ENCODE results near the gene TRPM4. TPM values are rescaled to one million over a fixed set of nuclear protein-coding genes. Genes with fewer than 3 reads are reported as not detected.

TRPM4 gene
- total RNA-seq, 6 experiments from 2014 or later: 9.2 to 31.1 (median 14.3) TPM

DNA sequence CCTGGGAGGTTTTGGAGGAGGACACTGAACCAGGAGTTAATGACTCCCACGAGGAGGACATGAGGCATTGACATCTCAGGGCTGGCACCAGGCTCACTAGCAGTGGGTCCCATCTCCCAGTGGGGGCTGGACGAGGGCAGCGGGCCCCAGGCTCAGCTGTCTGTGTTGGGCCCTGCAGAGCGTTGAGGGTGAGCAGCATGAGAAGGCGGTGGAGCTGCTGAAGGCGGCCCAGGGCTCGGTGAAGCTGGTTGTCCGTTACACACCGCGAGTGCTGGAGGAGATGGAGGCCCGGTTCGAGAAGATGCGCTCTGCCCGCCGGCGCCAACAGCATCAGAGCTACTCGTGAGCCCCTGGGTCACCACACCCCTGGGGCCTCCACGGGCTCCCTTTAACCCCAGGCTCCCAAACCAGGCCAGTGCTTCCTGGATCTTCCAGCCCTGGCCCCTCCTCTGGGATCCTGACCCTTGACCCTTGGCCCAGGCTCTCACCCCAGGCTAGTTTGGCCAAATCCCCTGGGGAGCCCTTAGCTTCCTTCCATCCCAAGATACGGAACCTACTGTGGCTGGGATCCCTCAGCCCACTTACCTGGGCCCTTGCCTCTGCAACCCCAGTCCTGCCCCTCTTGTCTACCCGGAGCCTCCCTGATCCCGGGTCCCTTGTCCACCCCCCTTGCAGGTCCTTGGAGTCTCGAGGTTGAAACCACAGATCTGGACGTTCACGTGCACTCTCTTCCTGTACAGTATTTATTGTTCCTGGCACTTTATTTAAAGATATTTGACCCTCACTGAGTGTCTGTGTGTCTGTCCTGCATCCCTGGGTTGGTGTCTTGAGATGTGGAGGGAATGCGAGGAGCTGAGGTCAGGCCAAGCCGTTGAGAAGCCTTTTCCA lies 39.7 kb upstream of the TRPM4 start:
- DNase-seq: peak in 1 of 3 donors; percentile 67
- Histone ChIP-seq H3K9me3 (no peaks in the 10 kb centered on the region), H3K36me3 (no peaks in the 10 kb centered on the region), H3K27ac (peak overlapping the region; percentile 90 to 96 (median 91)), H3K4me3 (peak overlapping the region; percentile 51 to 59 (median 56)), H3K4me1 (peaks cover 0 to 24% (median 8%) of the 10 kb centered on the region in 4 donors), H3K27me3 (no peaks in the 10 kb centered on the region)
- no peak for ATAC-seq
- intact Hi-C loops (cut with DNase I): no loop called here
- 39% methylated on average over 15 of the region's 26 CpGs for WGBS (ENCODE audit: insufficient coverage, low coverage, low lambda C conversion rate, missing lambda C conversion rate)
- TF ChIP-seq POLR2A (IDR thresholded peaks at IDR 0.05): no peak

DNA sequence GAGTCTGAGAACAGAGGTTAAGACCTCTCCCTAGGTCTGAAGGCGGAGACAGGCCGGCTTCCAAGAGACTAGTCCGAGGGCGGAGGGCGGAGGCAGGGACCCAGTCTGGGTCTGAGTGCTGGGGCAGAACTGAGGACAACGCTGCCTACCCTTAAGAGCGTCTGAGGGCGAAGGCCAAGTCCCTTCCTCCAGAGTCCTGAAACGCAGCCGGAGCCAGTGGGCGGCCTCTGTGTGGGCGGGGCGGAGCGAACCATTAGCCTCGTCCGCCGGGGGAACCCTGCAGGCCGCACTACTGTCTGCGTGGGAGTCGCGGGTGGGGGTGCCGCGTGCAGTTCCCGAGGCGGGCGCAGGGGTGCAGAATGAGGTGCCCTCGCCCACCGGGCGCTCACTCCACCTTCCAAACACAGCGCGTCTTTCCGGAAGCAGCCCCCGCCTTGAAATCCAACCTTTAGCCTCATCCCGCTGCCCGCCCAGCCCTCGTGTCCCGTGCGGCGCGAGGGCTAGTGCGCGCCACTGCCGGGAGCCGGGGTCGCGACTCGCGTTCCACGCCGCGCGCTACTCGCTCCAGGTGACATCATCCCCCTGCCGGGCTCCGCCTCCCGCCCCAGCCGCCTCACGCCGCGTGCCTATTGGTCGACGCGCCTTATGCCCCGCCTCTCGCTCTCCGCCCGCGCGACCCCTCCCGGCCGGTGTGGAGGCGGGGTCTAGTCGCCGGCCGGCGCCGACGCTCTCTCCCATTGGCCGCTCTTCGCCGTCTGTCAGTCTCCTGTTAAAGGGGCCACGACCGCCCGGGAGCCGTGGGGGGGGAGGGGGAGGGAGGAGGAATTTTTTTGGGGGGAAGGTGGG lies 38.8 kb upstream of the TRPM4 start, which contains the start of gene C19orf73:
Gene C19orf73 (minus strand): TSS at position 579 of the 846 bp plus-strand sequence. CDS start 121 bp downstream, at position 458.
- peak within 1 kb of the TSS; percentile 90 to 96 (median 91) for H3K27ac ChIP-seq
- WGBS (ENCODE audit: insufficient coverage, low coverage, low lambda C conversion rate, missing lambda C conversion rate): under 1% methylated on average over 48 of the region's 85 CpGs
- intact Hi-C loops (cut with DNase I): no loop called here
- H3K27me3 ChIP-seq: no peaks in the 10 kb centered on the region
- no peaks in the 10 kb centered on the region for H3K9me3 ChIP-seq
- peak; percentile 73 for TF ChIP-seq POLR2A (IDR thresholded peaks at IDR 0.05)
- peak in 3 of 4 donors; percentile 13 to 14 (median 14) for TF ChIP-seq CTCF (IDR thresholded peaks at IDR 0.05)
- H3K4me3 ChIP-seq: peak within 1 kb of the TSS; percentile 51 to 59 (median 56)
- no peaks in the 10 kb centered on the region for H3K36me3 ChIP-seq
- DNase-seq (peak; percentile 96 to 97 (median 97)), ATAC-seq (peak; percentile 86 to 92 (median 90))
- peaks cover 0 to 21% (median 8%) of the 10 kb centered on the region in 4 donors for H3K4me1 ChIP-seq

- no peak for TF ChIP-seq CTCF (IDR thresholded peaks at IDR 0.05)
- TF ChIP-seq POLR2A (IDR thresholded peaks at IDR 0.05): no peak
- 1% methylated on average over 14 of the region's 90 CpGs for WGBS (ENCODE audit: insufficient coverage, low coverage, low lambda C conversion rate, missing lambda C conversion rate)
- Histone ChIP-seq H3K36me3 (no peaks in the 10 kb centered on the region), H3K9me3 (no peaks in the 10 kb centered on the region), H3K27ac (peak within 1 kb of the TSS; percentile 90 to 96 (median 91)), H3K27me3 (no peaks in the 10 kb centered on the region), H3K4me3 (peak within 1 kb of the TSS; percentile 51 to 59 (median 56)), H3K4me1 (peaks cover 0 to 19% (median 8%) of the 10 kb centered on the region in 4 donors)
- ATAC-seq: peak; percentile 45 to 59 (median 56)
- intact Hi-C loops (cut with DNase I): no loop called here
- peak; percentile 77 to 80 (median 78) for DNase-seq
These were observed 37.9 kb upstream of the TRPM4 start, which contains the start of gene PPFIA3 for GRCh38 chr19:49119411-49120324. PPFIA3 (plus strand) TSS chr19:49119544; CDS start chr19:49127874, 8,330 bp downstream.

DNA sequence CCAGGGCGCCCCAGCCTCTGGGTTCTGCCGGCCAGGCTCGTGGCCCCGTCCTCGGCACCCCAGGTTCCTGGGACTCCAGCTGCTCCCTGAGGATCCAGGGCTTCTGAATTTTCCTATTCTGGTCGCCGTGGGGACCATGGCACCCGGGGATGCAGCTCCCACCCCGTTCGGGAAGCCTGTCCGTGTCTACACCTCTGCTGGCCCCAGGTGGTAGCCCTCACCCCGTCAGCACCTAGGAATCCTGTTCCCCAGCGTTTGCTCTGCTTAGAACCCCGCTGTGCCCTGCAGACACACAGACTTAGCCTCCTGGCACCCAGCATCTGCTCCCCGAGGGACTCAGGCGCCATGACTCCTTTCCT lies 37.3 kb upstream of the TRPM4 start:
- DNase-seq (no peak), ATAC-seq (no peak)
- Histone ChIP-seq H3K27me3 (no peaks in the 10 kb centered on the region), H3K4me1 (peaks cover 0 to 19% (median 8%) of the 10 kb centered on the region in 4 donors), H3K4me3 (no peak overlapping the region), H3K9me3 (no peaks in the 10 kb centered on the region), H3K27ac (no peak overlapping the region), H3K36me3 (no peaks in the 10 kb centered on the region)
- intact Hi-C loops (cut with DNase I): no loop called here
- 17% methylated on average over 6 of the region's 16 CpGs for WGBS (ENCODE audit: insufficient coverage, low coverage, low lambda C conversion rate, missing lambda C conversion rate)
- TF ChIP-seq CTCF (IDR thresholded peaks at IDR 0.05) (no peak), POLR2A (IDR thresholded peaks at IDR 0.05) (no peak)
